Endodermal cell (in vitro differentiated cells): ENCODE results near the gene SRGAP3. TPM values are rescaled to one million over a fixed set of nuclear protein-coding genes. Genes with fewer than 3 reads are reported as not detected.

Experiments used
- DNase-seq: peaks from one replicate; pipeline ENCODE4 v3.0.0-alpha.2; 2017
- H3K27ac ChIP-seq: 2 replicates; pipeline ENCODE4 v1.5.1; 2013; ENCODE audit warnings: mild to moderate bottlenecking, low read depth, low read length, moderate library complexity
- H3K27me3 ChIP-seq: 2 replicates; pipeline ENCODE4 v1.6.1; 2013; ENCODE audit warnings: mild to moderate bottlenecking, low read length, moderate library complexity; ENCODE audit not compliant: insufficient read depth, control insufficient read depth, poor library complexity, severe bottlenecking
- H3K36me3 ChIP-seq: 2 replicates; pipeline ENCODE4 v1.7.0; 2013; ENCODE audit warnings: mild to moderate bottlenecking, low read length, moderate library complexity; ENCODE audit not compliant: control insufficient read depth, insufficient read depth
- H3K4me1 ChIP-seq: one replicate; pipeline ENCODE4 v1.7.0; 2013; ENCODE audit warnings: low read length; ENCODE audit not compliant: control insufficient read depth, insufficient read depth
- H3K4me3 ChIP-seq: 2 replicates; pipeline ENCODE4 v1.5.1; 2013; ENCODE audit warnings: mild to moderate bottlenecking, low read length, moderate library complexity
- H3K9ac ChIP-seq: 2 replicates; pipeline ENCODE4 v1.6.1; 2013; ENCODE audit warnings: mild to moderate bottlenecking, low read length, moderate library complexity; ENCODE audit not compliant: poor library complexity, severe bottlenecking; ENCODE audit errors: extremely low read depth
- H3K9me3 ChIP-seq: 2 replicates; pipeline ENCODE4 v1.6.1; 2013; ENCODE audit warnings: mild to moderate bottlenecking, low read length, moderate library complexity; ENCODE audit not compliant: control insufficient read depth
- H3K27ac Mint-ChIP-seq: 2 replicates; pipeline ENCODE4 v1.8.0; 2020; ENCODE audit warnings: mixed read lengths
- H3K27me3 Mint-ChIP-seq: 2 replicates; pipeline ENCODE4 v1.8.0; 2021; ENCODE audit warnings: mild to moderate bottlenecking, mixed read lengths; ENCODE audit not compliant: insufficient read depth
- H3K36me3 Mint-ChIP-seq: 2 replicates; pipeline ENCODE4 v1.8.0; 2020; ENCODE audit warnings: low read depth, mixed read lengths
- H3K4me1 Mint-ChIP-seq: 2 replicates; pipeline ENCODE4 v1.8.0; 2020; ENCODE audit warnings: mixed read lengths
- H3K4me3 Mint-ChIP-seq: 2 replicates; pipeline ENCODE4 v1.8.0; 2020; ENCODE audit warnings: mild to moderate bottlenecking, moderate library complexity, mixed read lengths
- H3K9me3 Mint-ChIP-seq: 2 replicates; pipeline ENCODE4 v1.8.0; 2020; ENCODE audit warnings: mild to moderate bottlenecking, mixed read lengths
- WGBS, 2 experiments: methylation state at CpG; one replicate each; pipeline versions ENCODE4 v1.1.5 to v1.1.7; 2013; ENCODE audit warnings: missing lambda C conversion rate in 2 of 2, mixed read lengths in 1 of 2; ENCODE audit not compliant: insufficient coverage in 1 of 2, insufficient read length in 1 of 2; 5-methylcytosine and 5-hydroxymethylcytosine counted together
- total RNA-seq, 2 donors: library from RNA; stranded (reverse); fragmentation: NEBNext Ultra II Directional in 1 of 2; extraction: Animal tissue kit (Norgen Biotek cat#: 25700) in 1 of 2; gene quantifications; 2 replicates in 1 of 2; 3 replicates in 1 of 2; pipeline ENCODE4 v1.2.1, GENCODE V29; 2021
- TF ChIP-seq, protein P1 (sequence below): fragments of 200-600 bp; sonication (generic); conservative IDR thresholded peaks from 2 replicates; pipeline ENCODE4 v1.5.0; 2021; ENCODE audit warnings: antibody characterized with exemption, mild to moderate bottlenecking

SRGAP3 gene
- total RNA-seq, 2 donors from 2014 or later, result 5.0 to 8.1 TPM

DNA sequence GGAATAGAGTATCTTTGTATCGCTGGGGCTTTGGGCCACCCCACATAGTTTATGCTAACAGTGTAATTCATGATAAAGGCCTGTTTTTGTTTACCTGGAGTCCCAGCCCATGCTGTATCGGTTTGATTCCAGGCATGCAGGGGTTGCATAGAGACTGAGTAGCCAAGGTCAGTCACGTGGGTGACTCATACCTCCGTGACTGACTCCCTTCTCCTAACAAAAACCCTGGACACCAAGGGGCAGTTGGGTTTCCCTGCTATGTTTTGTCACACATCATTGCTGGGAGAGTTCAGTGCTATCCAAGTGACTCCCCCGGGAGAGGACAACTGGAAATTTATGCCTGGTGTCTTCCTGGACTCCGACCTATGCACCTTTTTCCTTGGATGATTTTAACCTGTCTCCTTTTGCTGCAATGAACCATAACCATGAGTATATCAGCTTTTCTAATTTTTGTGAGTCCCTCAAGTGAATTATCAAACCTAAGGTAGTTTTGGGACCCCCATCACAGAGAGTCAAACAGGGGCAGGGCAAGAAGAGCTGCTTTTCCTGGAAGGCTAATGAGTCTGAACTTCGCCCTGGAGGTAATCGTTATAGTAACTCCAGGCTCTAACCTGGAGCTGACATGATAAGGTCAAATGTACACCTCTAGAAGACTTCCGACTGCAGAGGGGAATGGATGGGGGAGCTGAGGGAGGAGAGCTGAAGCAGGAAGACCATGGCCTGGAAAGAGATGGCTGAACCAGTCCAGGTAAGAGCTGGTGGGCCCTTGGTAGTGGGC, 57.0 kb downstream of the SRGAP3 start:
- H3K27ac ChIP-seq, result no peak overlapping the region
- H3K9ac ChIP-seq, result no peak overlapping the region
- H3K4me3 Mint-ChIP-seq, result no peak overlapping the region
- H3K27ac Mint-ChIP-seq, result no peak overlapping the region
- 91 to 95% methylated on average over 5 to 9 of the region's 9 CpGs for WGBS, 2 experiments
- H3K4me1 Mint-ChIP-seq, result peaks cover 13% of the 10 kb centered on the region
- TF ChIP-seq, protein P1, sequence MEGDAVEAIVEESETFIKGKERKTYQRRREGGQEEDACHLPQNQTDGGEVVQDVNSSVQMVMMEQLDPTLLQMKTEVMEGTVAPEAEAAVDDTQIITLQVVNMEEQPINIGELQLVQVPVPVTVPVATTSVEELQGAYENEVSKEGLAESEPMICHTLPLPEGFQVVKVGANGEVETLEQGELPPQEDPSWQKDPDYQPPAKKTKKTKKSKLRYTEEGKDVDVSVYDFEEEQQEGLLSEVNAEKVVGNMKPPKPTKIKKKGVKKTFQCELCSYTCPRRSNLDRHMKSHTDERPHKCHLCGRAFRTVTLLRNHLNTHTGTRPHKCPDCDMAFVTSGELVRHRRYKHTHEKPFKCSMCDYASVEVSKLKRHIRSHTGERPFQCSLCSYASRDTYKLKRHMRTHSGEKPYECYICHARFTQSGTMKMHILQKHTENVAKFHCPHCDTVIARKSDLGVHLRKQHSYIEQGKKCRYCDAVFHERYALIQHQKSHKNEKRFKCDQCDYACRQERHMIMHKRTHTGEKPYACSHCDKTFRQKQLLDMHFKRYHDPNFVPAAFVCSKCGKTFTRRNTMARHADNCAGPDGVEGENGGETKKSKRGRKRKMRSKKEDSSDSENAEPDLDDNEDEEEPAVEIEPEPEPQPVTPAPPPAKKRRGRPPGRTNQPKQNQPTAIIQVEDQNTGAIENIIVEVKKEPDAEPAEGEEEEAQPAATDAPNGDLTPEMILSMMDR, result no peak
- H3K27me3 ChIP-seq, result peaks cover 5% of the 10 kb centered on the region
- DNase-seq, result no peak
- H3K4me3 ChIP-seq, result no peak overlapping the region
- peaks cover 15% of the 10 kb centered on the region for H3K27me3 Mint-ChIP-seq
- H3K36me3 ChIP-seq, result no peaks in the 10 kb centered on the region
- no peaks in the 10 kb centered on the region for H3K9me3 ChIP-seq
- no peaks in the 10 kb centered on the region for H3K9me3 Mint-ChIP-seq
- no peaks in the 10 kb centered on the region for H3K4me1 ChIP-seq
- H3K36me3 Mint-ChIP-seq, result no peaks in the 10 kb centered on the region

DNA sequence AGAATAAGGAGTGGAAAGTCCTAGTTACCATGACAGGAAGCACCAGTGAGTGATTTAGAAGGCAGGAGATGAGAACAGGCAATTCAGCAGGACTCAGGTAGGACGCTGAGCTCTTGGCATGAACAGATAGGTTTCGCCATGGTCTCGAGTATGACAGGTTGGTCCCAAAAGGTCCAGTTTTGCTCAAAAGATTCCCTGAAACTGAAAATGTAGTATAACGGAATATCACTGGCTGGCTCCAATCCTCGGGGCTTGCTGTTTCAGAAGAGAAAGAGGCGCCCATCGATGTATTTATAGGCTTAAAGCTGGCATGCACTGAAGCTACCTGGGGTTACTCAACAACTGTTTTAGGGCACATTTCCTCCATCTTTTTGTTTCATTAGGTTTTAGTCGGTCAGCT, 59.2 kb downstream of the SRGAP3 start:
- peaks cover 19% of the 10 kb centered on the region for H3K27me3 Mint-ChIP-seq
- TF ChIP-seq, protein P1, result no peak

DNA sequence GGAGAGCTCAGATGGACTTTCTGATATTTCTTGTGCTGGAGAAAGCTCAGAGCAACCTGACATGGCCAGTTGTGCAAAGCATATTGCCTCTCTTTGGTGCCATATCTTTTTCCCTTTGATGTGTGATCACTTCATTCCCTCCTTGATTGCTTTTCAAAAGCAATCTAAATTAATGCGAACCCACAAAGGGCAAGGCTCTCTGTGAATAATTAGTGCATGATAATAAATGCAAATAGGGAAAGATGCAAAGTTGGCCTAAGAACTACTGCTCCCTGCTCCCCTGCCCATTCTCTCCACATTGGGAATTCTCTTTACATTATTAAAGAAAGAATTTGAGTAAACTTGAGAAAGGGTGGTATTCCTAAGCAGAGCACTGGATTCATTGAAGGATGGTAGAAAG, 60.9 kb downstream of the SRGAP3 start:
- 80% methylated on average over 1 of the region's 1 CpG; no CpG with 5 or more reads in 1 of the 2 experiments for WGBS, 2 experiments
- Mint-ChIP-seq H3K36me3 (no peaks in the 10 kb centered on the region), H3K27ac (no peak overlapping the region), H3K4me3 (no peak overlapping the region), H3K9me3 (no peaks in the 10 kb centered on the region), H3K4me1 (peaks cover 7% of the 10 kb centered on the region), H3K27me3 (peaks cover 17% of the 10 kb centered on the region)
- no peaks in the 10 kb centered on the region for H3K4me1 ChIP-seq
- H3K9me3 ChIP-seq, result no peaks in the 10 kb centered on the region
- H3K36me3 ChIP-seq, result no peaks in the 10 kb centered on the region
- peaks cover 5% of the 10 kb centered on the region for H3K27me3 ChIP-seq
- TF ChIP-seq, protein P1, result no peak
- H3K4me3 ChIP-seq, result no peak overlapping the region
- H3K9ac ChIP-seq, result no peak overlapping the region
- no peak overlapping the region for H3K27ac ChIP-seq
- DNase-seq, result no peak

More for the DNA sequence above, 59.2 kb downstream of the SRGAP3 start:
- Histone ChIP-seq H3K4me3 (no peak overlapping the region), H3K9ac (no peak overlapping the region), H3K36me3 (no peaks in the 10 kb centered on the region), H3K27me3 (peaks cover 5% of the 10 kb centered on the region), H3K4me1 (no peaks in the 10 kb centered on the region), H3K27ac (no peak overlapping the region), H3K9me3 (no peaks in the 10 kb centered on the region)
- H3K9me3 Mint-ChIP-seq, result no peaks in the 10 kb centered on the region
- no peaks in the 10 kb centered on the region for H3K36me3 Mint-ChIP-seq
- no peak overlapping the region for H3K27ac Mint-ChIP-seq
- peaks cover 11% of the 10 kb centered on the region for H3K4me1 Mint-ChIP-seq
- no peak for DNase-seq
- WGBS, 2 experiments, result 94 to 95% methylated on average over 8 of the region's 8 CpGs
- H3K4me3 Mint-ChIP-seq, result no peak overlapping the region
